H1 (cell line): ENCODE measurements around the gene OR4F6. TPM values are rescaled to one million over a fixed set of nuclear protein-coding genes. Genes with fewer than 3 reads are reported as not detected.

ENCODE experiments used
- CTCF ChIA-PET: fragments of 300-600 bp; sonication (Branson Sonifier 250); formaldehyde crosslinking; loops from one replicate; lab custom pipeline; 2021; ENCODE audit not compliant: partially characterized antibody; lab: Charles Lee
- POLR2A ChIA-PET: fragments of 300-600 bp; sonication (Branson Sonifier 250); formaldehyde crosslinking; loops from one replicate; lab custom pipeline; 2021; ENCODE audit warnings: inconsistent platforms; ENCODE audit not compliant: partially characterized antibody; lab: Charles Lee
- DNase-seq, 2 experiments: peaks; one replicate each; pipeline versions ENCODE4 v3.0.0 to v3.0.0-alpha.2; 2010 to 2022; ENCODE audit warnings: low spot score in 2 of 2, low read depth in 1 of 2, mixed read lengths in 1 of 2
- FAIRE-seq: peaks from 2 replicates; lab custom pipeline; 2011; peaks lifted over from hg19 to GRCh38; lab: Jason Lieb, UNC
- H2AFZ ChIP-seq: 2 replicates; pipeline ENCODE4 v1.8.1; 2012; ENCODE audit warnings: low read length, inconsistent platforms
- H2AK5ac ChIP-seq: 2 replicates; pipeline ENCODE4 v1.6.1; 2013; ENCODE audit warnings: low read depth, low read length
- H2BK120ac ChIP-seq: replicated peaks from 2 replicates; pipeline ENCODE3; 2013; ENCODE audit warnings: low read depth, low read length, inconsistent platforms
- H2BK12ac ChIP-seq: 2 replicates; pipeline ENCODE4 v1.6.1; 2013; ENCODE audit warnings: low read depth, low read length
- H2BK15ac ChIP-seq: 2 replicates; pipeline ENCODE4 v1.6.1; 2013; ENCODE audit warnings: low read length
- H2BK20ac ChIP-seq: 2 replicates; pipeline ENCODE4 v1.6.1; 2013; ENCODE audit warnings: low read length
- H2BK5ac ChIP-seq: 2 replicates; pipeline ENCODE4 v1.6.1; 2013; ENCODE audit warnings: low read depth, low read length
- H3K14ac ChIP-seq: 2 replicates; pipeline ENCODE4 v1.6.1; 2013; ENCODE audit warnings: inconsistent platforms; ENCODE audit not compliant: insufficient read length
- H3K18ac ChIP-seq: 2 replicates; pipeline ENCODE4 v1.6.1; 2013; ENCODE audit warnings: low read length; ENCODE audit errors: extremely low read depth
- H3K23ac ChIP-seq: 2 replicates; pipeline ENCODE4 v1.6.1; 2013; ENCODE audit warnings: inconsistent platforms; ENCODE audit not compliant: insufficient read length
- H3K23me2 ChIP-seq: 2 replicates; pipeline ENCODE4 v1.6.1; 2013; ENCODE audit warnings: low read depth, low read length
- H3K27ac ChIP-seq: 2 replicates; pipeline ENCODE4 v1.6.1; 2011; ENCODE audit warnings: low read depth, low read length, inconsistent platforms
- H3K27me3 ChIP-seq, 4 experiments: replicated peaks in 1 of 4; 1 replicate in 1 of 4; 2 replicates in 3 of 4; pipeline versions ENCODE4 v1.6.1 to v1.8.1; 2011 to 2013; ENCODE audit warnings: low read length in 3 of 4, mild to moderate bottlenecking in 3 of 4, inconsistent platforms in 2 of 4, mixed read lengths in 2 of 4, moderate library complexity in 1 of 4; ENCODE audit not compliant: control insufficient read depth in 3 of 4, insufficient read depth in 3 of 4; ENCODE audit errors: extremely low read depth in 1 of 4
- H3K36me3 ChIP-seq, 4 experiments: 2 replicates each; pipeline versions ENCODE4 v1.6.1 to v1.8.1; 2011 to 2013; ENCODE audit warnings: mild to moderate bottlenecking in 4 of 4, low read length in 3 of 4, moderate library complexity in 2 of 4, control low read depth in 1 of 4, inconsistent platforms in 1 of 4; ENCODE audit not compliant: insufficient read depth in 4 of 4, control insufficient read depth in 2 of 4
- H3K4ac ChIP-seq: replicated peaks from 2 replicates; pipeline ENCODE3; 2013; ENCODE audit warnings: low read length, low read depth, mixed read lengths, inconsistent platforms; ENCODE audit not compliant: insufficient read length
- H3K4me1 ChIP-seq, 4 experiments: replicated peaks in 1 of 4; 1 replicate in 1 of 4; 2 replicates in 3 of 4; pipeline versions ENCODE4 v1.6.1 to v1.8.1; 2011 to 2013; ENCODE audit warnings: low read length in 3 of 4, inconsistent platforms in 2 of 4, mixed read lengths in 1 of 4; ENCODE audit not compliant: insufficient read depth in 4 of 4, control insufficient read depth in 3 of 4
- H3K4me2 ChIP-seq, 2 experiments: 2 replicates each; pipeline versions ENCODE4 v1.6.1 to v1.8.1; 2011 to 2013; ENCODE audit warnings: low read depth in 2 of 2, low read length in 2 of 2, control low read depth in 1 of 2, inconsistent platforms in 1 of 2, mild to moderate bottlenecking in 1 of 2; ENCODE audit not compliant: insufficient read depth in 1 of 2
- H3K4me3 ChIP-seq, 4 experiments: fragments of 200-600, 300-600 bp in 1 of 4; sonication (generic), shearing (Covaris generic), sonication (Bioruptor Twin) in 1 of 4; 2 replicates each; pipeline versions ENCODE4 v1.5.1 to v1.8.1; 2011 to 2016; ENCODE audit warnings: low read length in 4 of 4, low read depth in 3 of 4, control low read depth in 2 of 4, inconsistent platforms in 2 of 4, mild to moderate bottlenecking in 2 of 4, mixed read lengths in 1 of 4, moderate library complexity in 1 of 4; ENCODE audit not compliant: insufficient read depth in 2 of 4; ENCODE audit errors: extremely low read depth in 1 of 4
- H3K56ac ChIP-seq: replicated peaks from 2 replicates; pipeline ENCODE3; 2013; ENCODE audit warnings: low read depth, mild to moderate bottlenecking, mixed read lengths, low read length, inconsistent platforms; ENCODE audit not compliant: insufficient read length
- H3K79me1 ChIP-seq: 2 replicates; pipeline ENCODE4 v1.6.1; 2013; ENCODE audit warnings: low read depth, low read length, control low read depth
- H3K79me2 ChIP-seq, 2 experiments: 2 replicates each; pipeline versions ENCODE4 v1.6.1 to v1.8.1; 2012 to 2013; ENCODE audit warnings: low read length in 2 of 2, mild to moderate bottlenecking in 2 of 2, inconsistent platforms in 1 of 2; ENCODE audit not compliant: insufficient read depth in 2 of 2, control insufficient read depth in 1 of 2
- H3K9ac ChIP-seq, 4 experiments: replicated peaks in 1 of 4; 1 replicate in 1 of 4; 2 replicates in 3 of 4; pipeline versions ENCODE4 v1.6.1 to v1.8.1; 2011 to 2013; ENCODE audit warnings: low read depth in 3 of 4, low read length in 3 of 4, control low read depth in 2 of 4, mild to moderate bottlenecking in 2 of 4, moderate library complexity in 2 of 4, inconsistent platforms in 1 of 4; ENCODE audit errors: extremely low read depth in 1 of 4
- H3K9me3 ChIP-seq, 2 experiments: 2 replicates each; pipeline versions ENCODE4 v1.6.1 to v1.8.1; 2012 to 2013; ENCODE audit warnings: mild to moderate bottlenecking in 2 of 2, moderate library complexity in 2 of 2, control low read depth in 1 of 2, inconsistent platforms in 1 of 2, low read depth in 1 of 2, low read length in 1 of 2, mixed read lengths in 1 of 2; ENCODE audit not compliant: insufficient read depth in 2 of 2
- H4K20me1 ChIP-seq, 2 experiments: replicated peaks in 1 of 2; 2 replicates each; pipeline versions ENCODE3 to v1.8.1; 2011 to 2013; ENCODE audit warnings: inconsistent platforms in 2 of 2, low read length in 2 of 2, mild to moderate bottlenecking in 1 of 2; ENCODE audit not compliant: insufficient read depth in 2 of 2, control insufficient read depth in 1 of 2
- H4K5ac ChIP-seq: 2 replicates; pipeline ENCODE4 v1.6.1; 2013; ENCODE audit warnings: low read length, low read depth, mixed read lengths, inconsistent platforms; ENCODE audit not compliant: insufficient read length
- H4K8ac ChIP-seq: 2 replicates; pipeline ENCODE4 v1.8.0; 2013; ENCODE audit warnings: mild to moderate bottlenecking, moderate library complexity, low read length, inconsistent platforms; ENCODE audit not compliant: insufficient read depth; ENCODE audit errors: extremely low read depth
- H4K91ac ChIP-seq: replicated peaks from 2 replicates; pipeline ENCODE3; 2013; ENCODE audit warnings: low read length, mixed read lengths, inconsistent platforms; ENCODE audit not compliant: insufficient read length
- BCL11A ChIP-seq, 2 experiments: IDR thresholded peaks; one replicate each; pipeline ENCODE4 v1.6.1; 2011; ENCODE audit warnings: low read depth in 2 of 2, low read length in 2 of 2, mild to moderate bottlenecking in 2 of 2
- CHD1 ChIP-seq: IDR thresholded peaks from 2 replicates; pipeline ENCODE4 v1.6.1; 2012; ENCODE audit warnings: low read depth, low read length, improper control_type of control experiment
- FOSL1 ChIP-seq: IDR thresholded peaks from 2 replicates; pipeline ENCODE4 v1.6.1; 2011; ENCODE audit warnings: mild to moderate bottlenecking, low read depth, low read length, moderate library complexity; ENCODE audit not compliant: insufficient read depth
- GABPA ChIP-seq: IDR thresholded peaks from 2 replicates; pipeline ENCODE4 v1.6.1; 2011; ENCODE audit warnings: mild to moderate bottlenecking, low read length, moderate library complexity, borderline replicate concordance; ENCODE audit not compliant: insufficient read depth
- GTF2F1 ChIP-seq: IDR thresholded peaks from 2 replicates; pipeline ENCODE4 v1.6.1; 2012; ENCODE audit warnings: low read depth, low read length, improper control_type of control experiment, borderline replicate concordance
- RAD21 ChIP-seq, 2 experiments: IDR thresholded peaks in 1 of 2; conservative IDR thresholded peaks in 1 of 2; 2 replicates each; pipeline ENCODE4 v1.6.1; 2011; ENCODE audit warnings: low read depth in 2 of 2, low read length in 2 of 2, improper control_type of control experiment in 1 of 2, inconsistent platforms in 1 of 2, mild to moderate bottlenecking in 1 of 2, moderate library complexity in 1 of 2
- RNF2 ChIP-seq: fragments of 200-900, 300-1000 bp; sonication (generic); IDR thresholded peaks from 2 replicates; pipeline ENCODE4 v1.7.1; 2016; ENCODE audit warnings: borderline replicate concordance, low read depth, mild to moderate bottlenecking, antibody characterized with exemption, low read length; ENCODE audit not compliant: poor library complexity, severe bottlenecking; ENCODE audit errors: missing control alignments
- SIN3A ChIP-seq, 2 experiments: IDR thresholded peaks in 1 of 2; conservative IDR thresholded peaks in 1 of 2; 2 replicates each; pipeline ENCODE4 v1.6.1; 2011 to 2012; ENCODE audit warnings: low read length in 2 of 2, improper control_type of control experiment in 1 of 2, low read depth in 1 of 2, mild to moderate bottlenecking in 1 of 2
- SP1 ChIP-seq: IDR thresholded peaks from 2 replicates; pipeline ENCODE4 v1.6.1; 2011; ENCODE audit warnings: low read depth, low read length
- SRF ChIP-seq: IDR thresholded peaks from 2 replicates; pipeline ENCODE4 v1.6.1; 2011; ENCODE audit warnings: mild to moderate bottlenecking, low read depth, low read length, moderate library complexity
- polyA plus RNA-seq, 7 experiments: library from polyadenylated mRNA; depleted of rRNA in 3 of 7; stranded (reverse) in 5 of 7; unstranded in 2 of 7; fragments of >200 nt in 5 of 7; fragments of 200-250 nt in 2 of 7; gene quantifications; 1 replicate in 5 of 7; 2 replicates in 1 of 7; 4 replicates in 1 of 7; pipeline versions ENCODE4 v1.2.1 to v1.2.3, GENCODE V29; 2011 to 2013; ENCODE audit warnings: missing spikeins in 2 of 7, mixed read lengths in 2 of 7
- total RNA-seq: library from RNA; stranded (reverse); fragmentation: NEBNext Ultra II Directional; extraction: Animal tissue kit (Norgen Biotek cat#: 25700); gene quantifications from 2 replicates; pipeline ENCODE4 v1.2.1, GENCODE V29; 2021
- TF ChIP-seq, protein P1 (sequence below): IDR thresholded peaks from 2 replicates; pipeline ENCODE4 v1.6.1; 2012; ENCODE audit warnings: low read length, inconsistent platforms

OR4F6 gene
- total and polyA plus RNA-seq, 2 of the 8 experiments (the other 6 are each of a cell fraction or from before 2014, with no cell fraction given) = not detected

DNA sequence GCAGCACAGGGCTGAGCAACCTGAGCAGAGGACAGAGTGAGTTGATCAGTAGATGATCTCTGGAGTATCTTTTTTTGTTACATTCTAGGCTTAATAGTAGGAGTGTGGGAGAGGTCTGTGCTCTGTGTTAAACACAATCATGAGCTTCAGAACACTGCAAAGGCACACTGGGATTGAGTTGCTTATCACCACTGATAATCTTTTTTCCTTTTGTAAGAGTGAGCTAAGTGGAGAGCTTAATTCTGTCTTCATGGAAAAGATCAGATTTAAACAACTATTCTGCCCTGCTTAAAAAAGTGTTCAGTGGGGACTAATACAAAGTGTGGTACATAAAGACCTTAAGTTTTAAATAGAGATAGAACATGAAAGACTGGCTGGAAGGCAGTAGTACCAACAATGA lies 1.1 kb downstream of the OR4F6 start:
- H3K9me3 ChIP-seq = peaks cover 13 to 27% of the 10 kb centered on the region in 2 experiments
- no peak overlapping the region for H3K27ac ChIP-seq
- H3K4me1 ChIP-seq = no peaks in the 10 kb centered on the region
- no peak overlapping the region for H4K8ac ChIP-seq
- H2BK20ac ChIP-seq = no peak overlapping the region
- ChIA-PET CTCF (interaction anchor here (0.5 to 1.7 kb wide), 2 partner anchors 10 to 471 kb away, joined by 3 read pairs; no protein-coding TSS in a partner anchor), POLR2A (no interaction called here)
- H2BK12ac ChIP-seq = no peak overlapping the region
- no peak overlapping the region for H2AK5ac ChIP-seq
- no peak overlapping the region for H4K91ac ChIP-seq
- no peak overlapping the region for H4K5ac ChIP-seq
- no peaks in the 10 kb centered on the region for H3K79me2 ChIP-seq
- H3K23me2 ChIP-seq = peaks cover 2% of the 10 kb centered on the region; the same call in 1 of the 2 replicates
- DNase-seq (no peak), FAIRE-seq (no peak)
- no peak overlapping the region for H3K4me2 ChIP-seq
- no peak overlapping the region for H3K18ac ChIP-seq
- H3K27me3 ChIP-seq = no peaks in the 10 kb centered on the region
- H3K4me3 ChIP-seq = no peak overlapping the region
- H3K9ac ChIP-seq = no peak overlapping the region
- no peak overlapping the region for H2BK15ac ChIP-seq
- H3K79me1 ChIP-seq = no peaks in the 10 kb centered on the region
- no peaks in the 10 kb centered on the region for H3K36me3 ChIP-seq
- no peak overlapping the region for H3K4ac ChIP-seq
- no peak overlapping the region for H2AFZ ChIP-seq
- no peak overlapping the region for H2BK5ac ChIP-seq
- H3K14ac ChIP-seq = no peak overlapping the region
- H3K23ac ChIP-seq = no peak overlapping the region
- H2BK120ac ChIP-seq = no peak overlapping the region
- no peaks in the 10 kb centered on the region for H4K20me1 ChIP-seq
- H3K56ac ChIP-seq = no peak overlapping the region
- TF ChIP-seq FOSL1 = no peak
- no peak for TF ChIP-seq SRF
- TF ChIP-seq GABPA = no peak
- TF ChIP-seq RNF2 = no peak
- no peak for TF ChIP-seq SIN3A (conservative IDR thresholded peaks at IDR 0.05 in 1 of 2, IDR thresholded peaks at IDR 0.05 in 1 of 2; ENCODE audit: low read depth in 1 of 2, low read length in 2 of 2)
- TF ChIP-seq SP1 = no peak
- no peak for TF ChIP-seq GTF2F1
- TF ChIP-seq, protein P1, sequence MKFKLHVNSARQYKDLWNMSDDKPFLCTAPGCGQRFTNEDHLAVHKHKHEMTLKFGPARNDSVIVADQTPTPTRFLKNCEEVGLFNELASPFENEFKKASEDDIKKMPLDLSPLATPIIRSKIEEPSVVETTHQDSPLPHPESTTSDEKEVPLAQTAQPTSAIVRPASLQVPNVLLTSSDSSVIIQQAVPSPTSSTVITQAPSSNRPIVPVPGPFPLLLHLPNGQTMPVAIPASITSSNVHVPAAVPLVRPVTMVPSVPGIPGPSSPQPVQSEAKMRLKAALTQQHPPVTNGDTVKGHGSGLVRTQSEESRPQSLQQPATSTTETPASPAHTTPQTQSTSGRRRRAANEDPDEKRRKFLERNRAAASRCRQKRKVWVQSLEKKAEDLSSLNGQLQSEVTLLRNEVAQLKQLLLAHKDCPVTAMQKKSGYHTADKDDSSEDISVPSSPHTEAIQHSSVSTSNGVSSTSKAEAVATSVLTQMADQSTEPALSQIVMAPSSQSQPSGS = no peak
- no peak for TF ChIP-seq CHD1
- TF ChIP-seq RAD21 (IDR thresholded peaks at IDR 0.05 in 1 of 2, conservative IDR thresholded peaks at IDR 0.05 in 1 of 2; ENCODE audit: low read depth in 2 of 2, low read length in 2 of 2) = no peak
- TF ChIP-seq BCL11A (IDR thresholded peaks at IDR 0.05; ENCODE audit: low read depth in 2 of 2, low read length in 2 of 2) = no peak
